ENCODE data around the gene ARHGAP26. TPM values are rescaled to one million over a fixed set of nuclear protein-coding genes. Genes with fewer than 3 reads are reported as not detected.

ARHGAP26 gene
- total RNA-seq, 2 experiments from 2014 or later: 12.8 to 15.4 TPM

GRCh38 chr5:143014017-143014651 lies 244.0 kb downstream of the ARHGAP26 start:
- no peak overlapping the region for H3K27ac Mint-ChIP-seq
- no peak for ATAC-seq
- no peak overlapping the region for H3K4me3 Mint-ChIP-seq
- intact Hi-C loops (cut with DNase I, micrococcal nuclease): loop anchor here in 1 of 2 experiments (10.0 kb wide), 1 partner anchor 951 kb away; no protein-coding TSS in a partner anchor
- ChIA-PET CTCF (interaction anchor here (0.8 to 2.1 kb wide), 4 partner anchors 12 to 811 kb away, joined by 3 to 5 read pairs (median 4); no protein-coding TSS in a partner anchor), POLR2A (no interaction called here)
- no peaks in the 10 kb centered on the region for H3K27me3 Mint-ChIP-seq
- peak; percentile 73 for DNase-seq
- peaks cover 21% of the 10 kb centered on the region for H3K4me1 Mint-ChIP-seq
- no peaks in the 10 kb centered on the region for H3K9me3 Mint-ChIP-seq (ENCODE audit: low read depth)
- peaks cover 20% of the 10 kb centered on the region for H3K36me3 Mint-ChIP-seq (ENCODE audit: low read depth)

- ChIA-PET CTCF (interaction anchor here (0.6 to 1.2 kb wide), 7 partner anchors 78 to 809 kb away, joined by 3 to 5 read pairs (median 3); no protein-coding TSS in a partner anchor), POLR2A (no interaction called here)
- Mint-ChIP-seq H3K9me3 (ENCODE audit: low read depth) (no peaks in the 10 kb centered on the region), H3K36me3 (ENCODE audit: low read depth) (peaks cover 20% of the 10 kb centered on the region), H3K4me3 (no peak overlapping the region), H3K27me3 (no peaks in the 10 kb centered on the region), H3K27ac (no peak overlapping the region), H3K4me1 (peaks cover 15% of the 10 kb centered on the region)
- DNase-seq (peak; percentile 75), ATAC-seq (peak; percentile 31)
- intact Hi-C loops (cut with DNase I, micrococcal nuclease): loop anchor here (2.0 to 10.0 kb wide), 2 partner anchors 948 to 952 kb away; no protein-coding TSS in a partner anchor
Observed at GRCh38 chr5:143016777-143017516, 246.8 kb downstream of the ARHGAP26 start.

- intact Hi-C loops (cut with DNase I, micrococcal nuclease): loop anchor here (2.0 to 10.0 kb wide), 2 partner anchors 947 to 951 kb away; no protein-coding TSS in a partner anchor
- ATAC-seq (no peak), DNase-seq (no peak)
- Mint-ChIP-seq H3K36me3 (ENCODE audit: low read depth) (peaks cover 20% of the 10 kb centered on the region), H3K27me3 (no peaks in the 10 kb centered on the region), H3K9me3 (ENCODE audit: low read depth) (no peaks in the 10 kb centered on the region), H3K4me3 (no peak overlapping the region), H3K4me1 (peaks cover 14% of the 10 kb centered on the region), H3K27ac (no peak overlapping the region)
- ChIA-PET POLR2A (no interaction called here), CTCF (interaction anchor here (1.2 kb wide), 1 partner anchor 607 kb away, joined by 5 read pairs; no protein-coding TSS in a partner anchor)
Observed at GRCh38 chr5:143017541-143017940, 247.4 kb downstream of the ARHGAP26 start.

- peaks cover 20% of the 10 kb centered on the region for H3K36me3 Mint-ChIP-seq (ENCODE audit: low read depth)
- POLR2A ChIA-PET: no interaction called here
- H3K27me3 Mint-ChIP-seq: no peaks in the 10 kb centered on the region
Observed at GRCh38 chr5:143017992-143018391, 247.8 kb downstream of the ARHGAP26 start.

GRCh38 chr5:143019157-143019556 lies 249.0 kb downstream of the ARHGAP26 start:
- Mint-ChIP-seq H3K27me3 (no peaks in the 10 kb centered on the region), H3K4me1 (peaks cover 29% of the 10 kb centered on the region), H3K27ac (no peak overlapping the region), H3K4me3 (no peak overlapping the region), H3K36me3 (ENCODE audit: low read depth) (peaks cover 17% of the 10 kb centered on the region), H3K9me3 (ENCODE audit: low read depth) (no peaks in the 10 kb centered on the region)
- ChIA-PET CTCF (interaction anchor here (0.5 kb wide), 1 partner anchor 34 kb away, joined by 3 read pairs; no protein-coding TSS in a partner anchor), POLR2A (no interaction called here)
- no peak for ATAC-seq
- intact Hi-C loops (cut with DNase I, micrococcal nuclease): loop anchor here in 1 of 2 experiments (10.0 kb wide), 1 partner anchor 946 kb away; no protein-coding TSS in a partner anchor
- no peak for DNase-seq

More at GRCh38 chr5:143017992-143018391, 247.8 kb downstream of the ARHGAP26 start:
- intact Hi-C loops (cut with DNase I, micrococcal nuclease): loop anchor here (2.0 to 10.0 kb wide), 2 partner anchors 947 to 951 kb away; no protein-coding TSS in a partner anchor
- CTCF ChIA-PET: interaction anchor here (0.6 kb wide), 2 partner anchors 115 to 1085 kb away, joined by 3 to 6 read pairs; no protein-coding TSS in a partner anchor
- Mint-ChIP-seq H3K9me3 (ENCODE audit: low read depth) (no peaks in the 10 kb centered on the region), H3K4me3 (no peak overlapping the region), H3K27ac (no peak overlapping the region), H3K4me1 (peaks cover 17% of the 10 kb centered on the region)
- DNase-seq (no peak), ATAC-seq (no peak)

GRCh38 chr5:143019614-143020515 lies 249.7 kb downstream of the ARHGAP26 start:
- peak; percentile 79 for ATAC-seq
- POLR2A ChIA-PET: interaction anchor here (1.1 kb wide), 1 partner anchor 11 kb away, joined by 5 read pairs; no protein-coding TSS in a partner anchor
- intact Hi-C loops (cut with DNase I, micrococcal nuclease): loop anchor here (1.0 to 10.0 kb wide), 7 partner anchors 11 to 945 kb away; no protein-coding TSS in a partner anchor

GRCh38 chr5:143021595-143021994 lies 251.4 kb downstream of the ARHGAP26 start:
- peaks cover 12% of the 10 kb centered on the region for H3K36me3 Mint-ChIP-seq (ENCODE audit: low read depth)
- no peak overlapping the region for H3K27ac Mint-ChIP-seq
- CTCF ChIA-PET: no interaction called here
- POLR2A ChIA-PET: no interaction called here
- ATAC-seq (no peak), DNase-seq (no peak)
- intact Hi-C loops (cut with DNase I, micrococcal nuclease): loop anchor here (2.0 to 5.0 kb wide), 5 partner anchors 33 to 166 kb away; no protein-coding TSS in a partner anchor
- no peaks in the 10 kb centered on the region for H3K27me3 Mint-ChIP-seq
- H3K9me3 Mint-ChIP-seq (ENCODE audit: low read depth): no peaks in the 10 kb centered on the region
- no peak overlapping the region for H3K4me3 Mint-ChIP-seq
- H3K4me1 Mint-ChIP-seq: peaks cover 48% of the 10 kb centered on the region

More at GRCh38 chr5:143019614-143020515, 249.7 kb downstream of the ARHGAP26 start:
- H3K4me3 Mint-ChIP-seq: no peak overlapping the region
- H3K9me3 Mint-ChIP-seq (ENCODE audit: low read depth): no peaks in the 10 kb centered on the region
- no peak overlapping the region for H3K27ac Mint-ChIP-seq
- peaks cover 16% of the 10 kb centered on the region for H3K36me3 Mint-ChIP-seq (ENCODE audit: low read depth)
- no peaks in the 10 kb centered on the region for H3K27me3 Mint-ChIP-seq
- peak; percentile 46 for DNase-seq
- H3K4me1 Mint-ChIP-seq: peaks cover 35% of the 10 kb centered on the region
- CTCF ChIA-PET: interaction anchor here (0.5 to 0.8 kb wide), 2 partner anchors 34 to 99 kb away, joined by 3 to 5 read pairs; no protein-coding TSS in a partner anchor

GRCh38 chr5:143023411-143024096 lies 253.4 kb downstream of the ARHGAP26 start:
- intact Hi-C loops (cut with DNase I, micrococcal nuclease): loop anchor here (5.0 kb wide), 4 partner anchors 34 to 164 kb away; no protein-coding TSS in a partner anchor
- CTCF ChIA-PET: interaction anchor here (1.0 to 1.2 kb wide), 3 partner anchors 21 to 377 kb away, joined by 3 read pairs; no protein-coding TSS in a partner anchor
- no peak overlapping the region for H3K4me3 Mint-ChIP-seq

GRCh38 chr5:143024228-143024920 lies 254.2 kb downstream of the ARHGAP26 start:
- Mint-ChIP-seq H3K27me3 (no peaks in the 10 kb centered on the region), H3K9me3 (ENCODE audit: low read depth) (no peaks in the 10 kb centered on the region), H3K4me1 (peaks cover 49% of the 10 kb centered on the region), H3K36me3 (ENCODE audit: low read depth) (no peaks in the 10 kb centered on the region), H3K4me3 (no peak overlapping the region), H3K27ac (no peak overlapping the region)
- ChIA-PET CTCF (interaction anchor here (1.0 to 1.2 kb wide), 3 partner anchors 22 to 377 kb away, joined by 3 read pairs; no protein-coding TSS in a partner anchor), POLR2A (interaction anchor here (0.5 kb wide), 3 partner anchors 18 to 198 kb away, joined by 3 to 8 read pairs (median 5); no protein-coding TSS in a partner anchor)
- intact Hi-C loops (cut with DNase I, micrococcal nuclease): loop anchor here (5.0 kb wide), 4 partner anchors 33 to 163 kb away; no protein-coding TSS in a partner anchor
- ATAC-seq: no peak
- DNase-seq: no peak

More at GRCh38 chr5:143023411-143024096, 253.4 kb downstream of the ARHGAP26 start:
- H3K9me3 Mint-ChIP-seq (ENCODE audit: low read depth): no peaks in the 10 kb centered on the region
- ATAC-seq (peak; percentile 88), DNase-seq (peak; percentile 77)
- H3K27ac Mint-ChIP-seq: peak overlapping the region; percentile 1
- H3K36me3 Mint-ChIP-seq (ENCODE audit: low read depth): no peaks in the 10 kb centered on the region
- peaks cover 48% of the 10 kb centered on the region for H3K4me1 Mint-ChIP-seq
- H3K27me3 Mint-ChIP-seq: no peaks in the 10 kb centered on the region
- POLR2A ChIA-PET: interaction anchor here (0.5 kb wide), 2 partner anchors 139 to 199 kb away, joined by 3 to 5 read pairs; no protein-coding TSS in a partner anchor
